GM12801 (cell line): ENCODE results near the gene MOK.

Source experiments
- CTCF ChIP-seq: IDR thresholded peaks from one replicate; pipeline ENCODE4 v1.5.1; 2011; ENCODE audit warnings: control low read depth; ENCODE audit not compliant: insufficient read length; ENCODE audit errors: extremely low read depth

Gene MOK

GRCh38 chr14:102235275-102235897 lies 69.6 kb downstream of the MOK start:
- TF ChIP-seq CTCF, result peak; percentile 34

- TF ChIP-seq CTCF, result no peak
Observed at GRCh38 chr14:102234331-102235264, 70.4 kb downstream of the MOK start.

- TF ChIP-seq CTCF, result no peak
Observed at GRCh38 chr14:102233081-102233480, 71.9 kb downstream of the MOK start.

GRCh38 chr14:102232348-102232625 lies 72.7 kb downstream of the MOK start:
- TF ChIP-seq CTCF, result no peak

GRCh38 chr14:102231476-102232347 lies 73.3 kb downstream of the MOK start:
- TF ChIP-seq CTCF, result no peak

GRCh38 chr14:102230481-102231210 lies 74.3 kb downstream of the MOK start:
- TF ChIP-seq CTCF, result no peak

- no peak for TF ChIP-seq CTCF
Observed at GRCh38 chr14:102229739-102230092, 75.2 kb downstream of the MOK start.
